Measurements from ENCODE around the gene MYH7B.

GRCh38 chr20:34940081-34940481 lies 15.6 kb upstream of the MYH7B start:
- TF ChIP-seq POLR2AphosphoS5 (IDR thresholded peaks at IDR 0.05; ENCODE audit: low read depth, low read length) (no peak), POLR2A (IDR thresholded peaks at IDR 0.05; ENCODE audit: low read depth, low read length) (no peak)
